ENCODE results near the gene MOB2.

- no peak for TF ChIP-seq POLR2AphosphoS5 (IDR thresholded peaks at IDR 0.05; ENCODE audit: insufficient read depth in 1 of 2, low read depth in 1 of 2)
- TF ChIP-seq CTCF (IDR thresholded peaks at IDR 0.05) = no peak
- TF ChIP-seq POLR2A (IDR thresholded peaks at IDR 0.05) = no peak
Observed at GRCh38 chr11:1476940-1477736, 9.4 kb downstream of the MOB2 start.

Measured in vagina (tissue), 2 donors.